Activated naive CD8-positive, alpha-beta T cell (primary cell): ENCODE results near the gene DPY19L3.
A peak's percentile ranks its signal among the peaks of the same experiment; 100 is the strongest.

Source experiments
- H3K27ac Mint-ChIP-seq: one replicate; pipeline ENCODE4 v1.8.0; 2021; ENCODE audit warnings: mixed read lengths
- H3K27me3 Mint-ChIP-seq: one replicate; pipeline ENCODE4 v1.8.0; 2021; ENCODE audit warnings: mixed read lengths
- H3K36me3 Mint-ChIP-seq: one replicate; pipeline ENCODE4 v1.8.0; 2021; ENCODE audit warnings: mixed read lengths
- H3K4me1 Mint-ChIP-seq: one replicate; pipeline ENCODE4 v1.8.0; 2021; ENCODE audit warnings: low read depth, mixed read lengths
- H3K4me3 Mint-ChIP-seq: one replicate; pipeline ENCODE4 v1.8.0; 2021; ENCODE audit warnings: mild to moderate bottlenecking, mixed read lengths
- H3K9me3 Mint-ChIP-seq: one replicate; pipeline ENCODE4 v1.8.0; 2021; ENCODE audit warnings: low read depth, mixed read lengths

Gene DPY19L3, protein sequence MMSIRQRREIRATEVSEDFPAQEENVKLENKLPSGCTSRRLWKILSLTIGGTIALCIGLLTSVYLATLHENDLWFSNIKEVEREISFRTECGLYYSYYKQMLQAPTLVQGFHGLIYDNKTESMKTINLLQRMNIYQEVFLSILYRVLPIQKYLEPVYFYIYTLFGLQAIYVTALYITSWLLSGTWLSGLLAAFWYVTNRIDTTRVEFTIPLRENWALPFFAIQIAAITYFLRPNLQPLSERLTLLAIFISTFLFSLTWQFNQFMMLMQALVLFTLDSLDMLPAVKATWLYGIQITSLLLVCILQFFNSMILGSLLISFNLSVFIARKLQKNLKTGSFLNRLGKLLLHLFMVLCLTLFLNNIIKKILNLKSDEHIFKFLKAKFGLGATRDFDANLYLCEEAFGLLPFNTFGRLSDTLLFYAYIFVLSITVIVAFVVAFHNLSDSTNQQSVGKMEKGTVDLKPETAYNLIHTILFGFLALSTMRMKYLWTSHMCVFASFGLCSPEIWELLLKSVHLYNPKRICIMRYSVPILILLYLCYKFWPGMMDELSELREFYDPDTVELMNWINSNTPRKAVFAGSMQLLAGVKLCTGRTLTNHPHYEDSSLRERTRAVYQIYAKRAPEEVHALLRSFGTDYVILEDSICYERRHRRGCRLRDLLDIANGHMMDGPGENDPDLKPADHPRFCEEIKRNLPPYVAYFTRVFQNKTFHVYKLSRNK

DNA sequence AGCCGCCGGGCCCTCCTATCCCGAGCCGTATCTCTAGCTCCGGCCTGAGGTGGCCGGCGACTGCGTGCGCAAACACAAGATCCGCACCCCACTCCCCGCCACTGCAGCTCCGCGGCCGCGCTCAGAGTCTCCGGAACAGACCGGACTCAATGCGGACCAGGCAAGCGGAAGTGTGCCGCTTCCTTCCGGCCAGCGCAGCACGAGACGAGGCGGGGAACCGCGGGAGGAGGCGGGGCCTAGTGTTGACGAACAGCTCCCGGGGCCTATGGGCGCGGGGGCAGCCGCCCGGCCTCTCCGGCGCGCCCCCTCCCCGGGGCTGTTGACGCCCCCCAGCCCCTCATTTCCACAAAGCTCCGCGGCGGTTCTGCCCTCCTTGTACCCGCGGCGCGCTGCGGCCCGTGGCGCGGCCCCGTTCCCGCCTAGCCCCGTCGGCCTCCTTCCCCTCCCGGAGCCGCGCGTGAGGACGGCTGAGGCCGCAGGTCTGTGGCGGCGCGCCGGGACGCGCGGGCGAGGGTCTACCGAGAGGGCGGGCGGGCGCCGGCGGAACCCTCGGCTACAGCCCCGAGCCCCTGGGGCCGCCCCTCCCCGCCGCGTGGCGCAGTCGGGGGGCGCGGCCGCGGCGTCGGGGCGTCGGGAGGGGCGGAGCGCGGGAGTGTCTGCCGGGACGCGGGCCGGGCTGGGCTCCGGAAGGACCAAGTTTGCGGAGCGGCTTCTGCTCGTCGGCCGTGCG, at the start of gene DPY19L3:
Gene DPY19L3 (plus strand): TSS at position 340 of the 730 bp plus-strand sequence. CDS start 2,484 bp downstream, outside the sequence.
- H3K27me3 Mint-ChIP-seq: no peaks in the 10 kb centered on the region
- peaks cover 16% of the 10 kb centered on the region for H3K4me1 Mint-ChIP-seq
- no peaks in the 10 kb centered on the region for H3K9me3 Mint-ChIP-seq
- H3K36me3 Mint-ChIP-seq: peaks cover 13% of the 10 kb centered on the region
- peak within 1 kb of the TSS; percentile 92 for H3K27ac Mint-ChIP-seq
- H3K4me3 Mint-ChIP-seq: peak within 1 kb of the TSS; percentile 91

DNA sequence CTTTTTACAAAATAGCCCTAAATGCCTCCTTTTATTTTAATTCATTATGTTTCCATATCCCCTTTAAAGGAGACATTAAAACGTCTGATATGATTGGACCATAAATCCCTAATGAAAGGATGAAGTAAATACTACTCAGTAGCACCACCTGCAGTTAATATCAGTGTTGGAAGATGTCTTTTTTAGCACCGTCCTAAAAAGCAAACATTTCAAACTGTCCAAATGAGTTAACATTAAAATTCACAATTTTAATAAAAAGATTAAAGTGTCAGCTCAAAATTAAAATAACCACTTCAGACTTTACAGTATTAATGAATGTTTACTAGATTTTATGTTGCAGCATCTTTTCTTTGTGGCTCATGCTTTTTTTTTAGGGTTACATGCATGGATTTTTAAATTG, 47.9 kb upstream of the DPY19L3 start:
- H3K36me3 Mint-ChIP-seq: peaks cover 33% of the 10 kb centered on the region

DNA sequence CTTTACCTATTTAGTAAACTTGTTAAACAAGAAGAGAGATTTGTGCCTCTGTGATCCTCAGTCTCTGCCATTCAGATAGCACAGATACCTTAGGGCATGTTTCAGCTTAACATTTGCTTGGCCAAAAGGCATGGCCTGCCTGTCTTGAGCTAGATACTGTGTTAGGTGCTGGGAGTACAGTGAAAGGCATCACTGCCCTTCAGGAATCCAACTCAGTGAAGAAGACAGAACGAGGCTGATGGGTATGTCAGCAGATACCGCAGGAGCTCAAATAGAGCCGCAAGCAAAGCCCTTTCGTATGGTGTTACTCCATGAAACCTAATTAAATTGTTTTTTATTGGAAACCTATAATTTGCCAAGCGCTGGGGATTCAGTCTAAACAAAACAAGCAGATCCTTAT, 47.2 kb upstream of the DPY19L3 start:
- H3K4me1 Mint-ChIP-seq: peaks cover 62% of the 10 kb centered on the region

More for the DNA sequence above, 47.9 kb upstream of the DPY19L3 start:
- H3K4me3 Mint-ChIP-seq: no peak overlapping the region
- peaks cover 58% of the 10 kb centered on the region for H3K4me1 Mint-ChIP-seq
- no peaks in the 10 kb centered on the region for H3K27me3 Mint-ChIP-seq
- H3K27ac Mint-ChIP-seq: no peak overlapping the region
- no peaks in the 10 kb centered on the region for H3K9me3 Mint-ChIP-seq

DNA sequence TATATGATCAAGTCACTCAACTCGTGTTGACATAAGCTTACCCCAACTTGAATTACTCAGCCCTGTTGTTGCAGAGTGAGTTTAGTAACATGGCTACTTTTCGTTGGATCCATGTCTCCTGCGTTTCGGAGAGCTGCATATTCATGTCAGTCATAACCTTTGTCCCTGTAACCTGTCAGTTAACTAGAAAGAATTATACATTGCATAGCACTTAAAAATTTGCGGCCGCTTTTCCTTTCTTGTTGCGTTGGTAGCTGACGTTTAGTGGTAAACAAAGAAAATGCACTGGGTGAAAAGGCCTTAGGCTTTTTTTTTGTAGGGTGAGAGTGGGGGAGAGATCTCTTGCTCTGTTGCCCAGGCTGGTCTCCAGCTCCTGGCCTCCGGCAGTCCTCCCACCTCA, 46.0 kb upstream of the DPY19L3 start:
- Mint-ChIP-seq H3K9me3 (no peaks in the 10 kb centered on the region), H3K36me3 (peaks cover 22% of the 10 kb centered on the region), H3K27ac (no peak overlapping the region), H3K4me3 (no peak overlapping the region), H3K4me1 (peaks cover 66% of the 10 kb centered on the region), H3K27me3 (no peaks in the 10 kb centered on the region)

More for the DNA sequence above, 47.2 kb upstream of the DPY19L3 start:
- peaks cover 27% of the 10 kb centered on the region for H3K36me3 Mint-ChIP-seq
- no peaks in the 10 kb centered on the region for H3K9me3 Mint-ChIP-seq
- no peaks in the 10 kb centered on the region for H3K27me3 Mint-ChIP-seq
- H3K27ac Mint-ChIP-seq: peak overlapping the region; percentile 22
- H3K4me3 Mint-ChIP-seq: no peak overlapping the region

DNA sequence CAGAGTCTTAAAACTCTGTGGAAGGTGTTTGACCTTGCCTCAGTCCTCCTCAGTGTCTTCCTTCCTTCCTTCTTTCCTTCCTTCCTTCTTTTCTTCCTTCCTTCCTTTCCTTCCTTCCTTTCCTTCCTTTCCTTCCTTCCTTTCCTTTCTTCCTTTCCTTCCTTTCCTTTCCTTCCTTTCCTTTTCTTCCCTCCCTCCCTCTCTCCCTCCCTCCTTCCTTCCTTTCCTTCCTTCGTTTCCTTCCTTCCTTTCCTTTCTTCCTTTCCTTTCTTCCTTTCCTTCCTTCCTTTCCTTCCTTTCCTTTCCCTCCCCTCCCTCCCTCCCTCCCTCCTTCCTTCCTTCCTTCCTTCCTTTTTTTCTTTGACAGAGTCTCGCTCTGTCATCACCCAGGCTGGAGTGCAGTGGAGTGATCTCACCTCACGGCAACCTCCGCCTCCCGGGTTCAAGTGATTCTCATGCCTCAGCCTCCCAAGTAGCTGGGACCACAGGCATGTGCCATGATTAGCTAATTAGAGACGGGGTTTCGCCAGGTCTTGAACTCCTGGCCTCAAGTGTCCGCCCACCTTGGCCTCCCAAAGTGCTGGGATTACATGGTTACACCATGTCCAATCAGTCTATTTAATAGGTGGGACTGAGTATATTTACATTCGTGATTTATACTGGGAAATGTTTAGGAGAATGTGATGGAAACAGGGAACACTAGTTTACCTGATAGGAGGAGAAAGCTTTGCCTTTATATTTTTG, 43.8 kb upstream of the DPY19L3 start:
- Mint-ChIP-seq H3K4me1 (peaks cover 61% of the 10 kb centered on the region), H3K9me3 (no peaks in the 10 kb centered on the region), H3K4me3 (no peak overlapping the region), H3K36me3 (peaks cover 18% of the 10 kb centered on the region), H3K27ac (no peak overlapping the region), H3K27me3 (no peaks in the 10 kb centered on the region)

DNA sequence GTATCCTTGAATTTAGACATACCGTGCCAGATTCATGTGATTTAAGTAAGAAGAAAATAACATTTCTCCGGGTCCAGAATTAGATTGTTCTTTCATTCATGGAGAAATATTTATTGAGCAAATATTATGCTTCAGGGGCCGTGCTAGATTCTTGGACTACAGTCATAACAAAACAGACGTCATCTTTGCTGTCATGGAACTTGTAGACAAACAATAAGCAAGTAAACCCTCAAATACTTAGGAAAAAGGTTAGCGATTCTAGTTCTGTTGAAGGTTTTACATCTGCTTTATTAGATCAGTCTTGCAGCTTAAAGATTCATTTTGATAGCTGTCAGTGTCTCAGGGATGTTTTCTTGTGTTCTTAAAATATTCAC, 43.3 kb upstream of the DPY19L3 start:
- Mint-ChIP-seq H3K27me3 (no peaks in the 10 kb centered on the region), H3K4me3 (no peak overlapping the region), H3K9me3 (no peaks in the 10 kb centered on the region), H3K36me3 (peaks cover 23% of the 10 kb centered on the region), H3K4me1 (peaks cover 63% of the 10 kb centered on the region), H3K27ac (no peak overlapping the region)

DNA sequence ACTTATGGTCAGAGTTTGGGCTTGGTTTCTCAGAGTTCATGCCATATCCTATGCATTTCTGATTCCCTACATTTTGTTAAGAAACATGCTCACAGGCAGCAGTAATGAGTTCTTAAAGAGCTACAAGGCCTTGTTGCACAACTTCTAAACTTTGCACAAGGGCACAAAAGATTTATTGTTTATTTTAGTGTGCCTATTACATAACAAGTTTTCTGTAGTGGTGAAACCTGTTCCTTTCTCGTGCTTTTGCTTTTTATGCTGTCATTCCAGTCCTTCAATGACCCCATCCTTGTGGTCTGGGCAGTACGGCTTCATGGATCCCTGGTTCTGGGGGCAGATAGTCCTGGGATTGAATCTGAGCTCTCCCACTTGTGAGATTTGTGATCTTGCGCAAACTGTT, 42.4 kb upstream of the DPY19L3 start:
- Mint-ChIP-seq H3K36me3 (peaks cover 25% of the 10 kb centered on the region), H3K27ac (no peak overlapping the region), H3K9me3 (no peaks in the 10 kb centered on the region), H3K4me3 (no peak overlapping the region), H3K4me1 (peaks cover 68% of the 10 kb centered on the region), H3K27me3 (no peaks in the 10 kb centered on the region)

DNA sequence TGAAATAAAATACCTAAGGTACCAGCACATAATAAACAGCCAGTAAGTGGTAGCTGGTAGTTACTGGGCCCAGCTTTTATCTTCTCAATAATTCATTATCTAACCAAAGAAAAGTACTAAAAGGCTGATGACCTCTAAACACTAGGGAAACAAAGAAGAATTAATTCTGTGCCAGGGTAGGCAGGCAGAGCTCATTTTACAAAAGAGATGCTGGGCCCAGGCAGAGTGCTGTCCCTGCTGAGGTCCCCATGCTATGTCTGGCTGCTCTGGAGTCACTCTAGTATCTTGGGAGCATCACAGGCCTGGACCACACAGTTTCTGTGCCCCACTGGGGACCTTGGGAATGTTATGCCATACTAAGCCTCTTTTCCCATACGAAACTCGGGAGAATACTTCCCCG, 41.9 kb upstream of the DPY19L3 start:
- Mint-ChIP-seq H3K27ac (no peak overlapping the region), H3K4me3 (no peak overlapping the region), H3K4me1 (peaks cover 70% of the 10 kb centered on the region), H3K9me3 (no peaks in the 10 kb centered on the region), H3K27me3 (no peaks in the 10 kb centered on the region), H3K36me3 (peaks cover 27% of the 10 kb centered on the region)

DNA sequence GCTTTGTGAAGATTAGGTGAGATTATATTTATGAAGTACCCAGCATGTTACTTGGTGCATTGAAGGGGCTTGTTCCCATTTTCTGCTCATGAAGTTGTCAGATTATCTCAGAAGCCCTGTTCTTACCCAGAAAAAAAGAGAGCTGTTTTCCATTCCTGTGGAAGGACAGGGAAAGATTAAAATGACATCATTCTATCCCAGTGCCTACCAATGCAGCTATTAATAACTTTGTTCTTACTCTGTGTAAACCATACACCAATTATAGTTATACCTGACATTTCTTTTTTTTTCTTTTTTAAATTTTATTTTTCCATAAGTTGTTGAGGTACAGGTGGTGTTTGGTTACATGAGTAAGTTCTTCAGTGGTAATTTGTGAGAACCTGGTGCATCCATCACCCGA, 41.5 kb upstream of the DPY19L3 start:
- peaks cover 25% of the 10 kb centered on the region for H3K36me3 Mint-ChIP-seq
- peaks cover 67% of the 10 kb centered on the region for H3K4me1 Mint-ChIP-seq
- H3K4me3 Mint-ChIP-seq: no peak overlapping the region
- peak overlapping the region; percentile 51 for H3K27ac Mint-ChIP-seq
- H3K9me3 Mint-ChIP-seq: no peaks in the 10 kb centered on the region
- no peaks in the 10 kb centered on the region for H3K27me3 Mint-ChIP-seq

DNA sequence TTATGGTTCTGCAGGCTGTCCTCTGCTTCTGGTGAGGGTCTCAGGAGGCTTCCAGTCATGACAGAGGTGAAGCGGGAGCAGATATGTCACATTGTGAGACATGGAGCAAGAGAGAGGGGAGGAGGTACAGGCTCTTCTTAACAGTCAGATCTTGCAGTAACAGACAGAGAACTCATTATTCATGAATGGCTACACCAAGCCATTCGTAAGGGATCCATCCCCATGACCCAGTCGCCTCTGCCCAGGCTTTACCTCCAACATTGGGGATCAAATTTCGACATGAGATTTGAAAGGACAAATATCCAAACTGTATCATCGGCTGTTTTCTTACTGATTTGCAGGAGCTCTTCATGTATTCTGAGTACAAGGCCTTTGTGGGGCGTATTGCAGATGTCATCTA, 38.5 kb upstream of the DPY19L3 start:
- peaks cover 26% of the 10 kb centered on the region for H3K36me3 Mint-ChIP-seq
- H3K27ac Mint-ChIP-seq: no peak overlapping the region
- peaks cover 63% of the 10 kb centered on the region for H3K4me1 Mint-ChIP-seq

DNA sequence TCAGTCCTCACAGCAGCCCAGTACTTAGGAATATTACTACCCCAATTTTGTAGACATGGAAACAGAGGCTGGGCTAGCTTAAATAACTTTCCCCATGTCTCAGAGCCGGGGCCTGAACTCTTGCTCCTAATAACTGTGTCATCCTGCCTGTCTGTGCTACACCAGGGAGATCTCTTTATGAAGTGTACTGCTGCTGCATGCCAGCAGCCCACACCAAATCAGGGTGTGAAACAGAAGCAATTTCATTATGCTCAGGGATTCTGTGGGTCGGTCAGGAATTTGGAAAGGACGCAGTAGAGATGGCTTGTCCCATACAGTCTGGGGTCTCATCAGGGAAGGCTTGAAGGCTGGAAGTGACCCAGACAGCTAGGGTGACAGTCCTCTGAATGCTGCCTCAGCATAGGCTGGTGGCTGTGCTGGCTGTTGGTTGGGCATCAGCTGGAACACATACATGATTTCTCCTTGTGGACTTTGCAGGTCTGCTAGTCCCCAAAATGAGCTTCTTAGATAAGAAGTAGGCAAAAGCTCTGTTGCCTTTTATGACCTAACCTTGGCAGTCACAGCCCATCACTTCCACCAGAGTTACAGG, 37.5 kb upstream of the DPY19L3 start:
- Mint-ChIP-seq H3K27ac (peak overlapping the region; percentile 23), H3K4me1 (peaks cover 54% of the 10 kb centered on the region), H3K4me3 (no peak overlapping the region), H3K27me3 (no peaks in the 10 kb centered on the region), H3K36me3 (peaks cover 29% of the 10 kb centered on the region), H3K9me3 (no peaks in the 10 kb centered on the region)

More for the DNA sequence above, 38.5 kb upstream of the DPY19L3 start:
- no peaks in the 10 kb centered on the region for H3K27me3 Mint-ChIP-seq
- H3K4me3 Mint-ChIP-seq: no peak overlapping the region
- no peaks in the 10 kb centered on the region for H3K9me3 Mint-ChIP-seq

DNA sequence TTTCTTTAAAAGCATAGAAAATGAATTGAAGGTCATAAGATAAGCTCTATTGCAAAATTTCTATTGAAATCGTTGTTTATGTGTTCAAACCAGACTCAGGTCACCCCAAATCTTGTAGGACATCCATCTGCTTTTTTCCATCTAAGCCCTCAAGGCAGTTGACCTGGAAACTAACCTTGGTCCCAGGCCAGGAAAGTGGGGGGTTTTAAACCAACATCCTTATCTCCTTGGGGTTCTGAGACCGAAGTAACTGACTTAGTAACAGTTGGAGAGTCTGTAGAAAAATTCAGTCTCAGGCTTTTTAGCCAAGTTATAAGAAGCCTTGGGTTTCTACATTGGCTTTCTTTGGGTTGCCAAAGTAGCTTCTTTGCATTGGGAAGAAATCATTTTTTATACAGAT, 36.8 kb upstream of the DPY19L3 start:
- Mint-ChIP-seq H3K9me3 (no peaks in the 10 kb centered on the region), H3K27me3 (no peaks in the 10 kb centered on the region), H3K36me3 (peaks cover 33% of the 10 kb centered on the region), H3K4me3 (no peak overlapping the region), H3K27ac (no peak overlapping the region), H3K4me1 (peaks cover 48% of the 10 kb centered on the region)

DNA sequence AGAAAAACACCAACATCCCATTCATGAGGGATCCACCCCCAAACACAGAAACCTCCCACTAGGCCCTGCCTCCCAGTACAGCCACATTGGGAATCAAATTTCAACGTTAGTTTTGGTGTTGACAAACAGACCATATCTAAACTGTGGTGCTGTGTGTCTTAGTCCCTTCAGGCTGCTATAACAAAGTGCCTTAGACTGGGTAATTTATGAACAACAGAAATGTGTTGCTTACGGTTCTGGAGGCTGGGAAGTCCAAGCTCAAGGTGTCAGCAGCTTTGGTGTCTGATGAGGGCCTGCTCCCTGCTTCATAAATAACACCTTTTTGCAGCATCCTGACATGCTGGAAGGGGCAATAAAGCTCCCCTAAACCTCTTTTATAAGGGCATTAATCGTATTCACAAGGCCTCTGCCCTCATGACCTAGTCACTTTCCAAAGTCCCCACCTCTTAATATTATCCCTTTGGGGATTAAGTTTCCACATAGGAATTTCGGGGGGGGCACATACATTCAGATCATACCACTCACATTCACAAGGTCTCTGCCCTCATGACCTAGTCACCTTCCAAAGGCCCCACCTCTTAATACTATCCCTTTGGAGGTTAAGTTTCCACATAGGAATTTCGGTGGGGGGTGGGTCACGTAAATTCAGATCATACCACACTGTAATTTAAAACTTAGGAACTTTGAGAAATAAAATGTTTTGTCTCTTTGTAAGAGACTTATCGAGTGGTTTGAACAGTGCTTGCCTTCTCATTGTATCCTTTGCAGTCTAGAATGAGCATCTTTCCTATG, 32.6 kb upstream of the DPY19L3 start:
- peaks cover 21% of the 10 kb centered on the region for H3K36me3 Mint-ChIP-seq
- H3K4me1 Mint-ChIP-seq: peaks cover 15% of the 10 kb centered on the region
- no peak overlapping the region for H3K4me3 Mint-ChIP-seq
- no peaks in the 10 kb centered on the region for H3K27me3 Mint-ChIP-seq
- H3K9me3 Mint-ChIP-seq: no peaks in the 10 kb centered on the region
- H3K27ac Mint-ChIP-seq: no peak overlapping the region
